ENCODE data around the gene RIMBP2. TPM values are rescaled to one million over a fixed set of nuclear protein-coding genes. Genes with fewer than 3 reads are reported as not detected.

Gene RIMBP2
- polyA plus RNA-seq, 1 donor (not counting 4 experiments of a cell fraction or from before 2014, with no cell fraction given), result 0.16 TPM

DNA sequence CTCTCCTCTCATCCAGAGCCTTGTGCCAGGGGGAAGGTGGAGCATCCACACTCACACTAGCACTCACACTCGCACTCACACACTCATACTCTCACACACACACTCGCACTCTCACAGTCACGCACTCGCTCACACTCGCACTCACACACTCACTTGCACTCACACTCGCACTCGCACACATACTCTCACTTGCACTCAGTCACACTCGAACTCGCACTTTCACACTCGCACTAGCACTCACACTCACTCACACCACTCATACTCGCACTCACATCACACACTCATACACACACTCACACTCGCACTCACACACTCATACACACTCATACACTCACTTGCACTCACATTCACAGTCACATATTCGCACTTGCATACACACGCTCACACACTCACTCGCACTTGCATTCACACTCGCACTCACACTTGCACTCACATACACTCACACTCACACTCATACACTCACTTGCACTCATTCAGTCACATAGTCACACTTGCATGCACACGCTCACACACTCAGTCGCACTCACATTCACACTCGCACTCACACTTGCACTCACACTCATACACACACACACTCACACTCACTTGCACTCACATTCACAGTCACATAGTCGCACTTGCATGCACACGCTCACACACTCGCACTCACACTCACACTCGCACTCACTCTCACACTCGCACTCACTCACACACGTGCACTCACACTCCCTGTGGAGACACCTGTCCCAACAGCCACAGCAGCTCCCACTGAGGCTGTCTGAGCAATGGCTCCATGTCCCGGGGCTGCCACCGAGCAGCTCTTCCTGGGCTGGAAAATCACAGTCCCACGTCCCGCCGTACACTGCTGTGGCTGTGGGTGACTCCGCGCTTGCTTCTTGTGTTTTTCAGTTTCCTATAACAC is 12.3 kb upstream of the RIMBP2 start:
- TF ChIP-seq, protein P1, sequence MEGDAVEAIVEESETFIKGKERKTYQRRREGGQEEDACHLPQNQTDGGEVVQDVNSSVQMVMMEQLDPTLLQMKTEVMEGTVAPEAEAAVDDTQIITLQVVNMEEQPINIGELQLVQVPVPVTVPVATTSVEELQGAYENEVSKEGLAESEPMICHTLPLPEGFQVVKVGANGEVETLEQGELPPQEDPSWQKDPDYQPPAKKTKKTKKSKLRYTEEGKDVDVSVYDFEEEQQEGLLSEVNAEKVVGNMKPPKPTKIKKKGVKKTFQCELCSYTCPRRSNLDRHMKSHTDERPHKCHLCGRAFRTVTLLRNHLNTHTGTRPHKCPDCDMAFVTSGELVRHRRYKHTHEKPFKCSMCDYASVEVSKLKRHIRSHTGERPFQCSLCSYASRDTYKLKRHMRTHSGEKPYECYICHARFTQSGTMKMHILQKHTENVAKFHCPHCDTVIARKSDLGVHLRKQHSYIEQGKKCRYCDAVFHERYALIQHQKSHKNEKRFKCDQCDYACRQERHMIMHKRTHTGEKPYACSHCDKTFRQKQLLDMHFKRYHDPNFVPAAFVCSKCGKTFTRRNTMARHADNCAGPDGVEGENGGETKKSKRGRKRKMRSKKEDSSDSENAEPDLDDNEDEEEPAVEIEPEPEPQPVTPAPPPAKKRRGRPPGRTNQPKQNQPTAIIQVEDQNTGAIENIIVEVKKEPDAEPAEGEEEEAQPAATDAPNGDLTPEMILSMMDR (optimal IDR thresholded peaks at IDR 0.05 in 1 of 3, IDR thresholded peaks at IDR 0.05 in 1 of 3, conservative IDR thresholded peaks at IDR 0.05 in 1 of 3; ENCODE audit: extremely low read depth in 1 of 3, insufficient read depth in 2 of 3, low read length in 3 of 3), result no peak
- TF ChIP-seq EZH2 (IDR thresholded peaks at IDR 0.05; ENCODE audit: low read length), result no peak
- dilution Hi-C loops (cut with MboI; ENCODE audit: extremely low pct_ligation_motif_present, low sequenced_read_pairs), result loop anchor here (25.0 kb wide), 1 partner anchor 341 kb away; no protein-coding TSS in a partner anchor
- H3K4me1 ChIP-seq (ENCODE audit: control insufficient read depth, extremely low read depth, insufficient read depth, low read length), result no peaks in the 10 kb centered on the region
- H2AFZ ChIP-seq (ENCODE audit: control insufficient read depth, low read length), result no peak overlapping the region
- H3K9me3 ChIP-seq (ENCODE audit: control insufficient read depth, low read depth, low read length), result peaks cover 13% of the 10 kb centered on the region
- H4K20me1 ChIP-seq (ENCODE audit: control insufficient read depth, extremely low read depth, insufficient read depth, low read length), result no peaks in the 10 kb centered on the region
- H3K79me2 ChIP-seq (ENCODE audit: control insufficient read depth, insufficient read depth, low read length), result no peaks in the 10 kb centered on the region
- no peak for FAIRE-seq
- no peaks in the 10 kb centered on the region for H3K9me1 ChIP-seq (ENCODE audit: control insufficient read depth, extremely low read depth, insufficient read depth, low read length)
- H3K36me3 ChIP-seq (ENCODE audit: control insufficient read depth in 2 of 2, extremely low read depth in 1 of 2, insufficient read depth in 2 of 2, low read length in 2 of 2), result no peaks in the 10 kb centered on the region
- no peak overlapping the region for H3K4me2 ChIP-seq (ENCODE audit: control insufficient read depth, extremely low read depth, insufficient read depth, low read depth, low read length)
- no peak overlapping the region for H3K27ac ChIP-seq (ENCODE audit: control insufficient read depth, insufficient read depth, low read length)
- no peak for DNase-seq (ENCODE audit: low read depth, low spot score)
- no peak overlapping the region for H3K4me3 ChIP-seq (ENCODE audit: control insufficient read depth in 2 of 3, extremely low read depth in 1 of 3, insufficient read depth in 2 of 3, low read depth in 1 of 3, low read length in 3 of 3)
- no peaks in the 10 kb centered on the region for H3K27me3 ChIP-seq (ENCODE audit: control insufficient read depth, extremely low read depth, insufficient read depth, low read length)
- no peak overlapping the region for H3K9ac ChIP-seq (ENCODE audit: control insufficient read depth, extremely low read depth, insufficient read depth, low read length)

DNA sequence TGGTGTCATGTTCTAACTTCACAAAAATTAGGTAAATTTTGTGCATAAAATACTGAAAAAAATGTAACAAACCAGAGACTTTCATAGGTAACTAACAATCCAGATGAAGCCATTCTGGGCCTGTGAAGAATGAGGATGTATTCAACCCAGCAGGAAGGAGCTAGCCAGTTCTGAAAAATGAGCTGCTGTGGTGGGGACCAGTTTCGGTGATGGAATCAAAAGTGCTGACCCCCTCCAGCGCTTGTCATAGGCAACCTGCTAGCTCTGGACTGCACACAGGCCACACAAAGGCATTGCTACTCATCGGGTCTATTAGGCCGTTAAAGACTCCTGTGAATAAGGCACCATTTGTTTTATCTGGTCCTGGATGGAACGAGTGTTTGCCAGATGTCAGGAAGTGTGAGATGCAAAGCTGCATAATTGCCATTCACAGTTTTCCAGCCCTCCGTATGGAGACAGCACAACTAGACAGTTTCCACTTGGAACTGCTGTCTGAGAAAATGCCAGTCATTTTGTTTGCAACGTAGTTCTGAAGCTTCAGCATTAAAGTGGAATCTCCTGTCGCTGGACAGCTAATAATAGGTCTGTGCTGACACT is 3.3 kb upstream of the RIMBP2 start:
- no peak overlapping the region for H3K9ac ChIP-seq (ENCODE audit: control insufficient read depth, extremely low read depth, insufficient read depth, low read length)
- H3K27ac ChIP-seq (ENCODE audit: control insufficient read depth, insufficient read depth, low read length), result no peak overlapping the region
- no peak overlapping the region for H3K4me3 ChIP-seq (ENCODE audit: control insufficient read depth in 2 of 3, extremely low read depth in 1 of 3, insufficient read depth in 2 of 3, low read depth in 1 of 3, low read length in 3 of 3)
- no peaks in the 10 kb centered on the region for H3K9me3 ChIP-seq (ENCODE audit: control insufficient read depth, low read depth, low read length)
- no peak for TF ChIP-seq EZH2 (IDR thresholded peaks at IDR 0.05; ENCODE audit: low read length)
- TF ChIP-seq, protein P1 (optimal IDR thresholded peaks at IDR 0.05 in 1 of 3, IDR thresholded peaks at IDR 0.05 in 1 of 3, conservative IDR thresholded peaks at IDR 0.05 in 1 of 3; ENCODE audit: extremely low read depth in 1 of 3, insufficient read depth in 2 of 3, low read length in 3 of 3), result no peak
- dilution Hi-C loops (cut with MboI; ENCODE audit: extremely low pct_ligation_motif_present, low sequenced_read_pairs), result no loop called here
- no peak overlapping the region for H3K4me2 ChIP-seq (ENCODE audit: control insufficient read depth, extremely low read depth, insufficient read depth, low read depth, low read length)
- no peak for FAIRE-seq
- H4K20me1 ChIP-seq (ENCODE audit: control insufficient read depth, extremely low read depth, insufficient read depth, low read length), result no peaks in the 10 kb centered on the region
- H3K27me3 ChIP-seq (ENCODE audit: control insufficient read depth, extremely low read depth, insufficient read depth, low read length), result peaks cover 17% of the 10 kb centered on the region
- no peaks in the 10 kb centered on the region for H3K79me2 ChIP-seq (ENCODE audit: control insufficient read depth, insufficient read depth, low read length)
- no peak overlapping the region for H2AFZ ChIP-seq (ENCODE audit: control insufficient read depth, low read length)
- no peaks in the 10 kb centered on the region for H3K9me1 ChIP-seq (ENCODE audit: control insufficient read depth, extremely low read depth, insufficient read depth, low read length)
- DNase-seq (ENCODE audit: low read depth, low spot score), result no peak
- no peaks in the 10 kb centered on the region for H3K36me3 ChIP-seq (ENCODE audit: control insufficient read depth in 2 of 2, extremely low read depth in 1 of 2, insufficient read depth in 2 of 2, low read length in 2 of 2)
- peaks cover 10% of the 10 kb centered on the region for H3K4me1 ChIP-seq (ENCODE audit: control insufficient read depth, extremely low read depth, insufficient read depth, low read length)
